Activated T-cell treated with anti-CD3 and anti-CD28 coated beads for 24 hours (primary cell): ENCODE results near the gene MCTP2.

Source experiments
- DNase-seq: peaks from one replicate; pipeline ENCODE4 v3.0.0-alpha.2; 2020; ENCODE audit warnings: low read depth

Gene MCTP2

GRCh38 chr15:94398001-94398400 lies 166.6 kb downstream of the MCTP2 start:
- DNase-seq: no peak

DNA sequence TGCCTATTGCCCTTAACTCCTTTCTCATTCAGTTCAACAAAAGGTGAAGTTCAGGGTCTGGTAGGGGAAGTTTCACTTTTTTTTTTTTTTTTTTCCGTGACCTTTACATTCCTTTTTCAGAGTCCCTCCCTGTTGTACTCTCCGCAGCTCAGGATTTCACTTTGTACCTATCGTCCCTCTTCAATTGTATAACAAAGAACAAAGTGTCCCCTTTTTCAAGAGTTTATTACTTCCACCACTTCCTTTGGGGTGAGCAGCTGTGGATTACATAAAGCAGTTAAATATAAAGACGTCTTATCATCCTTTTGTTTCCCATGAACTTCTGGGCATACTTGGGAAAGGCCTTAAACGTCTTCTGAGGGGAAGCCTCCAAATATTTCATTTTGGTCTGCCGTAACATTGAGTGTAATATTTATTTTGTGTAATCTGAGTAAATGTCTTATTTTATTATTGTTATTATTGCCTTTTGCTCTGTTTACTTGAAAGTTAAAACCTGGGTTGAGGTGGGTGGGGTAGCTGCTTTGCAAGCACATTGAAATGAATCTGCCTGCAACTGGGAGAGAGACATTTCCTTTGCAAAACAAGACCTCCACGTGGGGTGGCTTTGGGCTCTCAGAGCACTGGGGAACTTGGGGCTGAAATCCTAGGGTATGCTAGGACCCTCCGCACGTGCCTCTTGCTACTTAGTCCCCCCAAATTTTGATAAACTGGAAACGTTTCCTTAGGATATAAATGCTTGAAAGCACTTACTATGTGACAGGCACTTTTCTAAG lies 169.4 kb downstream of the MCTP2 start:
- no peak for DNase-seq

DNA sequence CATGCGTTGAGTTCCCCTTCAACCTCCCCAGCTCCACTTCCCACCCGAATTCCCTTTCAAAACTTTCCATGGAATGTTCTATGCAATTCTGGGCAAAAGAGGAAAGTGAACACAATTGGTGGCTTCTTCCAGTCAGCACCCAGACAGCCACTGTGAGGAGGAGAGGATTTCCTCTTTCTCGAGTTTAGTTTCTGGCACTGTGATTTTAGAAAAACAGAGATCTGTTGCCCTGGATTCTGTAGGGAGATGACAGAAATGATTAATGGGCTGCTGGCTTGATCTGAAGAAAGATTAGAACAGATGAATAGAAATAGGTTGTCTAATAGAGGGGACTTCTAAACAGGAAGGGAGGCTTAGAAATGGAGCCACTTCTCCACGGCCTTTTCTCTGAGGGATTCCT lies 172.0 kb downstream of the MCTP2 start:
- DNase-seq: no peak

DNA sequence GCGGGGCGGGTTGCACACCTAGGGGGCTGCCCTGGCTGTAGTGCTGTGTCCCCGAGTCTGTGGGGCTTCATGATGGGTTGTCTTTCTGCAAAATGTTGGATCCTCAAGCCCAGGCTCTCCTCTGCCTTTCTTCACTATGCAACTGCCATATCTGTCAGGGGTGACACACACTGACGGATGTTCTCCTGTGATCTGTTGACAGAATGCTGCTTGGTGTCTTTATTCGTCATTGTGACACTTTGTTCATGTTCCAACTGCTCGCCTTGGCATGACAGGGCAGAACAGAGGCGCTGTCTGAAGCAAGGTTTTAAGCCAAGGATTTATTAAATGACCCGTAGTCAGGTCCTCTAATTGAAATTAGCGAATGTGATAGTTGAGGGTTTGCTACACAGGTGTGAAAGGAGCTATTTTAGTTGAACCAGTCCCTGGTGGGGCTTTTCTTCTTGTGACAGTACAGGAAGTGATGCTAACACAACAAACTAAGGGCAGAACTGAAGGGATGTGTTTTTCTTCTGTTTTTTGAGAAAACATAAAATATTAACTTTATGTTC lies 173.4 kb downstream of the MCTP2 start:
- DNase-seq: no peak

DNA sequence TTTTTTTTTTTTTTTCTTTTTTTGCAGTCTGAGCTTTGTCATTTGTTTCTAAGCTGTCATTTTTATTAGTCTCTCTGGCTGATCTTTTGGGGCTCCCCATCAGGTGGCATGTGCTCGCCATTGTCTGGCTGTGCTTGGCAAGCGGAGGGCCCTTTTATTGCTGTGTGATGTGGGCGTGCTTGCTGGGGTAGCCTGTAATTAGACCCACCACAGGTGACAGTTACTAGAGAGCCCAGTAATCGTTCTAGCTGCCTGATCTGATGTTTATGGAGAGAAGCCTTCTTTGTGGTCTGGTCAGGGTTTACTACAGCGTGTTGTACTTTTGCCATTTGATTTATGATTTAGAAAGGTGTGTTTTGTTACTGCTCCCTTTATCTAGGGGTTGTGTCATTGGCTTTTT lies 179.9 kb downstream of the MCTP2 start:
- DNase-seq: no peak

DNA sequence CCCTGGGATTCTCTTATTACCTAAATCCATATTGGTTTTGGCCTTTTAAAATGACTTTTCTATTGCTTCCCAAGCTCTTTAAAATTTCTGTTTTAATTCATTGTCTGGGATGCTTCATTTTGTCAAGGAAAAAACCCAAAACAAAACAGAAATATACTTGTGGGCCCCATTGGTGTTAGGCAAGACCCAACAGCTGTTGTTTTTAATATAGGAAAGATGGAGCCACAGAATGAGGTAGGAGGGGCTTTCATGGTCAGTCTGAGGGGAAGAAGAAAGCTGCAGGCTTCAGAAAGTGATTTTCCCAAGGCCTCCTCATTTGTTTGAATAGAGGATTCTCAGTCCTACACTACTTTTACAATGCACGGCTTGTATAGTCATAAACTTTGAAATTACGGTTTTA lies 180.5 kb downstream of the MCTP2 start:
- no peak for DNase-seq

DNA sequence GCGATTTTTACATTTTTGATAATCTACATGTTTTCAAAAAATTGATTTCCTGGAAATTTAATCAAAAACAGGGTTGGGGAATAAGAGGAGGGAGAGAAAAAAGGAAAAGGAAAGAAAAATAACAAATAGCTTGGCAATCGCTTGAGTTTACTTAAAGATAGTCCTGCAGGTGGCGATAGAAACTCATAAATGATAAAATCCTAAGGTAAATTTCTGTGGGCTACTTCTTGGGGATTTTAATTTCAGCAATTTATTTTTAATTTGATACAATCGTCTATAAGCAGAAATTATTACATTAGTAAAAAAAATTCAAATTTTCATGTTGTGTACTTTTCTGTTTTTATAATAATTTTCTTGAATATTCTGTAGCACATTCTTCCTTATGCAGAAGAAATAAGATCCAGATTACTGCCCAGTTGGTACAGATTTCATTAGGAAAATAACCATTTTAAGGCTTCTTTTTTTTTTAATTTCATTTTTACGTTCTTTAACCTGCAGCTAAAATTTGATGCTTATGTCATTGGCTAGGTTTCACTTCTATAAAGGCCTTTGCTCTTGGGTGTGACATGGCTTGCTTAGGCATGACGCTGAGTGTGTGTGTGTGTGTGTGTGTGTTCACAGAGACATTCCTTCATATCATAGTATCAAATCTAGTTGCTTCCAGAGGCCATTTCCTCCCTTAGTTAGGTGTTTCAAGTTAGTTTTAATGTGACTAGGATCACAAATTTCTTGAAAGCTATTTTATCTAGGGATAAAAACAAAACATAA lies 181.8 kb downstream of the MCTP2 start:
- no peak for DNase-seq

DNA sequence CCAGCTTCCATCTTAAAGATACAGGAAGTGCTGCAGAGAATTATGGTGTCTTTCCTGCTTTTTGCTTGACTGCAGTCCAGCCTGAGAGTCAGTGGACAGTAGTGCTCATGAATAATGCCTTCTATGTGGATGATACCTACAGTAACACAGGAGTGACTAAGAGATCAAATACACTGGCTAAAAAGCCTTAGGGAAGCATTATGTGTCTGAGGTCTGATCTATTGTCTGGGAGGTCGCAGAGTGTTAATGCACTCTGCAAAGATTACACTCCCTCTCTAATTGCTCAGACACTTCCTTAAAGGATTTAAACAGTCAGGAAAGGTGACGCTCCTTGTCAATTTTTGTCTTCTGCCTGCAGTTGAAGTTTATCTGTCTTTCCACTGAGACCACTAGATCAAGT lies 183.6 kb downstream of the MCTP2 start:
- DNase-seq: no peak

DNA sequence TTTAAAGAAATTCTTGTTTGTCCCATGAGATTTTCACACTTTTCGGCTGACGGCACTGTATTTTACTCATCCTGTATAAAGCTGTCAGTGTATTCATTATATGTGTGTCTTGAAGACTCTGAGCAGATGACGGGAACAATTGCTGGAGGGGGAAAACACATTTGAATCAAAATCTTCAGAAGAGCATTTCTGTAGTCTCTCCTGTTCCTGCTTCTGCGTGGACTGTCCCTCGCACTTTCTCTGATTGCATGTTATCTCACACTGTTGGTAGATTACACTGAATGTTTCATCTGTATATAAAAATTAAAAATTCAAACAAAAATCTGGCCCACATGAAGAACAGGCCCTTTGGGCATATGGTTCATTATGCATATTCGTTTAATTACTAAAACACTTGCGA lies 184.9 kb downstream of the MCTP2 start:
- DNase-seq: no peak

DNA sequence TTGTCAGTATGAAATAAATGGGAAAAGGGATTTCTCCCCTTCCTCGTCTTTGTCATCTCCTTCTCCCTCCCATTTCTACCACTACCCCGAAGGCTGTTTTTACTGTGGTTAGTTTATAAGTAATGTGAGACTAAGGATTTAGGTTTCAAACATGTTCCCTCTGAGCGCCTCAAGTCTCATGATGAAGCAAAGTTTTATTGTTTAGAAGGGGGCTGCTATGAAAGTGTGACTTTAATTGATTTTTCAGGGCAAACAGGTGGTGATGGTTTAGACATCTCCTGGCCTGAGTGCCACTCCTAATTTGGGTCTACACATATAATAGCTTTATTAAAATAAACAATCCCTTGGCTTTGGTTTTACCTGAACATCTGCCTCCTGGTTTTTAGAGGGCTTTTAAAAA lies 185.5 kb downstream of the MCTP2 start:
- DNase-seq: no peak

GRCh38 chr15:94417501-94418293 lies 186.3 kb downstream of the MCTP2 start:
- DNase-seq: no peak

DNA sequence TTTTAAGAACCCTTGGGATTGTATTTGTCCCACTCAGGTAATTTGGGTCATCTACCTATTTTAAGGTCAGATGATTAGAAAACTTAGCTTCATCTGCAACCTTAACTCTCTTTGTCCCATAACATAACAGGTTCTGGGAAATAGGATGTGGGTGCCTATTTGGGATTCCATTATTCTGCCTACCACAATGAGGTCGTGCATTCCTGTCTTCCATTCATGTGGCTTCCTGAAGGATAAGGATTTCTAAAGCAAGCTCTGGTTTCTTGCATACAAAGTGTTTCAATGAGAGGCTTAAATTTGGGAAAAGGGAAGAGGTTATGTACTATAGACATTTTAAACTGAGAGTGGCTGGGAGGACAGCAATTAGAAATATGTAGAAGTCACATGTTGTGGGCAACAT lies 190.3 kb downstream of the MCTP2 start:
- no peak for DNase-seq

GRCh38 chr15:94432279-94432678 lies 200.9 kb downstream of the MCTP2 start:
- DNase-seq: no peak

- no peak for DNase-seq
Observed at GRCh38 chr15:94439158-94439557, 207.8 kb downstream of the MCTP2 start.

DNA sequence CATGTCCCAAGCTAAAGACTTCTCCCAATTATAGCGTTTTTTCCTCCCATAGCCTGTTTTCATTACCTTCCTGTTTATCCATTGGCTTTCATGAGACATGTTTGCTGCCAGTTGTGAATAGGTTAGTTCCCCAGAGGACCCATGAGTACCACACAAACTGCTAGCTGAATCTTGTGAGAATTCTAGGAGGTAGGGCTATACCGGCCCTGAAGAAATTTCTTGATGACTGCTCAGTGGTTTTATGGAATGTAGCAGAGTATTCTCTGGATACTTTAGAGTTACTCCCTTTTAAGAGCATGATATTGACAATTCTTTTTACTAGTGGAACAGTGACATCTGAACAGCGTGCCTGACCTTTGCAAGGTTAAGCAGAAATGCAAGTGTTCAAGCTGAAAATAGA lies 210.4 kb downstream of the MCTP2 start:
- no peak for DNase-seq

DNA sequence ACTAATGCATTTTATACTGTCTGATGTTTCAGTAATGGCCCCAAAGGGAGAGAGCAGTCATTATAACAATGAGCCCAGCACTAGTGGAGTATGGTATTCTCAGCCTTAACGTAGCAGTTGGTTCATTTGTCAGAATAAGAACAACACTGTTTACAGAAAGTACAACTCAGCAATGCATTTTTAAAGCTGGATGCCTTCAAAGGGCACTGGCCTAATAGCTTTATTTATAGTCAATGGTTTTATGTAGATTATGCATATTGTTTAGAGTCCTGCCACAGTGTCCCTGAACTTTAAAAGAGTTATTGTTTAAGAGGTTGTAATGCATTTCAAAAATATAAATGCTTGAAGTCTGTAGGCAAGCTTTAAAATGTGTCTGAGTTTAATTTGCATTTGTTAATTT lies 211.1 kb downstream of the MCTP2 start:
- no peak for DNase-seq

GRCh38 chr15:94443186-94443585 lies 211.8 kb downstream of the MCTP2 start:
- DNase-seq: no peak

- DNase-seq: no peak
Observed at GRCh38 chr15:94445566-94446160, 214.3 kb downstream of the MCTP2 start.

GRCh38 chr15:94446441-94446840 lies 215.1 kb downstream of the MCTP2 start:
- DNase-seq: no peak

GRCh38 chr15:94451466-94451865 lies 220.1 kb downstream of the MCTP2 start:
- DNase-seq: no peak

DNA sequence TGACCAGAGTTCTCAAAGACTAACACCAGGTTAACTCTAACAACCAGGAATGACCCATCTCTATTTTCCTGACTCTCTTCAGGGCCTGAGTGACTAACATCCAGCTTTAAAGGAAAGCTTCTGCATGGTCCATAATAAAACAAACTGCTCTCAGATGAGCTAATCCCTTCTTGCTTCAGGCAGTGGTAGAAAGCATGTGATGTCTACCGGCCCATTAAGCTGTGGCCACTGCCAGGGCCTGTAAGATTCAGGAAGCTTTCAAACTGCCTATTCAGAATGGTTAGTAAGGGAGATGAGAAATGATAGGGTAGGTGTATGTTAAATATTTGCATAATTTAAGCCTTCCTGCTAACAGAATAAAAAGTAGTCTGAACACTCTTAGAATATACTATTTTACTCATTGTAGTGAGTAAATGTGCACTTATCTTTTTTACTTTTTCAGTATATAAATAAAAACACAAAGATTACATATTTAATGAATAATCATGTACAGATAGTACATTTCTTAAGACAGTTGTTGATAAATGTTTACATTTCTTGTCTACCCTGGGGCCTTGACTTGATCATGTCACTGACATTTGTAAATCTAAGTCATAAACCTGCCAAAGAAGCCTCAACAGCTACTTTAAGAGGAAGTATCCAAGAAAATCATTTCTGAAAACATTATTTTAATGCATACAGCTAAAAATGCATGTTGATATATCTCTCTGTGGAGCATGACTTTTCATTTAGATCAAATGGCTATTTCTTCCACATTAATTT lies 222.0 kb downstream of the MCTP2 start:
- DNase-seq: no peak
